ENCODE results near the gene ANKRD1.

ANKRD1 gene

DNA sequence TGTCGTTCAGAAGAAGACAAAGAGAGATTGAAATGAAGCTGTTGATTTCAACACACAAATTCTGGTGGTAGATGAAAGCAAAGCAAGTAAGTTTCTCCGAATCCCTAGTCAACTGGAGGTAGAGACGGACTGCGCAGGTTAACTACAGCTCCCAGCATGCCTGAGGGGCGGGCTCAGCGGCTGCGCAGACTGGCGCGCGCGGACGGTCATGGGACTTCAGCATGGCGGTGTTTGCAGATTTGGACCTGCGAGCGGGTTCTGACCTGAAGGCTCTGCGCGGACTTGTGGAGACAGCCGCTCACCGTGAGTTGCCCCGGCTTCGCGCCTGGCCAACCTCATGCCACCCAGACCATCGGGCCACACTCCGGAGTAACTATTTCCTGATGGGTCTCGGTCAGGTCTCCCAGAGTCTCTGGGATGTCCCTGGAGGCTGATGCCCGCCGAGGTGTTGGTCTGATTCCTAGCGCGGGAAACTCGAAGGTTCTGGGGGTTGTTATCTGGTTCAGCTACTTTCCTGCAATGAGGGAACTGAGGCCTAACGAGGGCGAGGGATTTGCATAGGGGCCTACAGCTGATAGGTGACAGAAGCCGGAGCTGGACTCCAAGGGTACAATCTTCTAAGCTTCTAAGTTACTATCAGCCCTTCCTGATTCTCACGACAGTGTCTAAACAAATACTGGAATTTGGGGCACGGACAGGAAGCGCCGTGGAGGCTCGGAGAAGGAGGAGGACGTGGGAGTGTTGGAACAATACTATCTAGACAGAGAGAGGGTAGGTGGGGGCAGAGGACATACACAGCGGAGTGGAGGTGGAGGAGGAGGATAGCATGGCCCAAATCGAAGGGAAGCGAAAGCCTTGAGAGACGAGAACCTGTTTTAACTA lies 48.9 kb downstream of the ANKRD1 start, which contains the start of gene RPP30:
Gene RPP30 (plus strand): TSS at position 209 of the 882 bp plus-strand sequence. CDS start 13 bp downstream, at position 222.
- no peak for TF ChIP-seq ZNF274 (IDR thresholded peaks at IDR 0.05; ENCODE audit: low read depth, low read length)
- H3K4me3 ChIP-seq (ENCODE audit: low read length): peak within 1 kb of the TSS; percentile 93

DNA sequence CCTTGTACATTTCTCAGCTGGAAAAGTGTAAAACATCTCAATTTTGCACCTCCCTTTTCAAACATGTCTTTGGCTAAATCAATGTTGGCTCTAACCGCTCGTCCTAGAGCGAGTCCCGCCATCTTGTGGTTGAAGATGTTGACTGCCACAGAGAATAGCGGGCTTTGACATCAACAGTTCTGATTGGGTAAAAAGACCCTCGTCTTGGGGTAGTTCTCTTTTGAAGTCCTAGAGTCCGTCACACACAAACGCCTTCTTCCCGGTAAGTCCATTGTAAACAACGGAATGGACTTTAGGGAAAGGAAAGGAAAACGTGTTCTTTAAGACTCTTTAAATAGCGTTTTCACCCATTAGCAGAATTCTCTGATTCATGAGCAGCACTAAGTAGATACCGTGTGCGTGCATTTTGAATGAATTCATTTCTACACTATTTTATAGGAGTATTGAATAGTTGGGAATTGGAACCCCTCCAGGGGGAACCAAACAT lies 49.6 kb downstream of the ANKRD1 start:
- peak overlapping the region; percentile 93 for H3K4me3 ChIP-seq (ENCODE audit: low read length)
- no peak for TF ChIP-seq ZNF274 (IDR thresholded peaks at IDR 0.05; ENCODE audit: low read depth, low read length)

DNA sequence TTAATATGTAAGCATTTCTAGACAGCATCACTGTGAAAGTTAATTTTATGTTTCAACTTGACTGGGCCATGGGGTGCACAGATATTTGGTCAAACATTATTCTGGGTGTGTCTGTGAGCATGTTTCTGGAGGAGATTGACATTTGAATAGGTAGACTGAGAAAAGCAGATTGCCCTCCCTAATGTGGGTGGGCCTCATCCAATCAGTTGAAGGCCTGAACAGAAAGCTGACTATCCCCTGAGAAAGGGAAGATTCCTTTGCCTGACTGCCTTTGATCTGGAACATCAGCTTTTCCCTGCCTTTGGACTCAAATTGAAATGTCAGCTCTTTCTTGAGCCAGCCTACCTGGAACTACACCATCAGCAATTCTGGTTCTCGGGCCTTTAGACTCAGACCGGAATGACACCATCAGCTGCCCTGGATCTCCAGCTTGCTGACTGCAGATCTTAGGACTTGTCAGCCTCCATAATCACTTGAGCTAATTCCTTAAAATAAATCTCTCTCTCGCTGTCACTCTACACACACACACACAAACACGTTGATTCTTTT lies 54.8 kb downstream of the ANKRD1 start:
- no peak for TF ChIP-seq ZNF274 (IDR thresholded peaks at IDR 0.05; ENCODE audit: low read depth, low read length)

DNA sequence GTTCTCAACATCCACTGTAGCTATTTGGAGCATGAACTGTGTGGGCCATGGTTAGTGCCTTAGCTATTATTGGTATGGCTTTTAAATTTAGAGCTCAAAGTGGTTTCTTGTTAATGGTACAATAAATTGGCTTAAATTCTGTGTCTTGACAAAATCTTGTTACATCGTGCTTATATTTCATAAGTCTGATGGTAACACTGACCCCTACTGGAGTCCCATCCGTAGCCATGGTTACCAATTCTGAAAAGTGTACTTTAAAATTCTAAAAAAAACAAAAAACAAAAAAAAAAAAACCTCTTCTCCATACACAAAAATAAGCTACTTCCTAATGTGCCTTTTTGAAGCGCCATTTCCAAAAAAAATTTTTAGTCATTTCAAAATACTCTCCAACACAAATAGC lies 55.5 kb downstream of the ANKRD1 start:
- no peak overlapping the region for H3K4me3 ChIP-seq (ENCODE audit: low read length)
- TF ChIP-seq ZNF274 (IDR thresholded peaks at IDR 0.05; ENCODE audit: low read depth, low read length): no peak

More for the DNA sequence above, 54.8 kb downstream of the ANKRD1 start:
- H3K4me3 ChIP-seq (ENCODE audit: low read length): no peak overlapping the region

DNA sequence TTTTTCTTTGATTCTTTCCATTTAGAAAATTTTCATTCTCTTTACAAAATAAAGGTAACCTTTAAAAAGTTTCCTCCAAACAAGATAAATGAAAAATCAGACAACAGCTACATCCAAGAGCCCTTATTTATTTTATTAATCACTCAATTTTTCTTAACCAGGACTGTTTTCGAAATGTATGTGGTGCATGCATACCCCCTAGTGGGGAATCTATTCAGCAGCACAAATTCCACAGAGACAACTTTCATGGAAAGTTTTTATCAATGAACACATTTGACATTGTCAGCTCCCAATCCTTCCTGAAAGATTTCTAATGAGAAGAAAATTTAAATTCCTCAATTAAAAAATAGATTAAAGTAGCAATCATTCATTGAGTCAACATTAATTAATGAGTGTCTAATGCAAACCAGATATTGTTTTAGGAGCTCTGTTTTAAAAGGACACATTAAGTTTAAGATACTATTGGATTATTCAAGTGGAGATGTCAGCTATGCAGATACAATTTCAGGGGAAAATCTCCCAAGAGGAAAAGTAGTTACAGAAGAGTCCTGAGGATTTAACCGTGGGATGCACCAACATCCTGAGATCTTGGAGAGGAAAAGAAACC lies 57.9 kb downstream of the ANKRD1 start:
- no peak overlapping the region for H3K4me3 ChIP-seq (ENCODE audit: low read length)
- no peak for TF ChIP-seq ZNF274 (IDR thresholded peaks at IDR 0.05; ENCODE audit: low read depth, low read length)

Data from GM08714 (cell line).